ENCODE results near the gene BPIFB2. TPM values are rescaled to one million over a fixed set of nuclear protein-coding genes. Genes with fewer than 3 reads are reported as not detected.

The BPIFB2 gene
- total and polyA plus RNA-seq, 10 of the 15 experiments (the other 5 are each of a cell fraction or from before 2014, with no cell fraction given), result not detected

- Histone ChIP-seq H3K27ac (ENCODE audit: control insufficient read depth, insufficient read depth) (no peak overlapping the region), H3K27me3 (replicated peaks in 1 of 2; ENCODE audit: control insufficient read depth in 2 of 2, insufficient read depth in 2 of 2, low read length in 1 of 2) (no peaks in the 10 kb centered on the region), H4K20me1 (ENCODE audit: control insufficient read depth, insufficient read depth) (no peaks in the 10 kb centered on the region), H3K4me2 (ENCODE audit: control insufficient read depth, insufficient read depth) (no peak overlapping the region), H3K79me2 (ENCODE audit: control insufficient read depth, insufficient read depth, low read length) (no peaks in the 10 kb centered on the region; the same call in 1 of the 2 replicates), H3K4me1 (ENCODE audit: control insufficient read depth, insufficient read depth, low read length) (peaks cover 38% of the 10 kb centered on the region), H3K36me3 (ENCODE audit: control insufficient read depth in 2 of 2, insufficient read depth in 2 of 2, low read length in 1 of 2) (no peaks in the 10 kb centered on the region), H3K9ac (ENCODE audit: control insufficient read depth, insufficient read depth, low read length) (no peak overlapping the region), H3K9me3 (replicated peaks; ENCODE audit: control insufficient read depth, insufficient read depth, low read length) (no peaks in the 10 kb centered on the region), H2AFZ (ENCODE audit: control insufficient read depth, low read depth, low read length) (no peak overlapping the region), H3K4me3 (no peak overlapping the region)
- ChIA-PET SMC1A (ENCODE audit: uncharacterized antibody, unreplicated experiment) (interaction anchor here (1.9 kb wide), 1 partner anchor 23 kb away, joined by 8 read pairs; no protein-coding TSS in a partner anchor), CTCF (interaction anchor here (1.0 kb wide), 1 partner anchor 22 kb away, joined by 3 read pairs; no protein-coding TSS in a partner anchor), POLR2A (no interaction called here), RAD21 (ENCODE audit: unreplicated experiment) (no interaction called here)
- DNase-seq (ENCODE audit: low read depth, low spot score), result no peak
- ATAC-seq, result no peak
- FAIRE-seq, result no peak
- in situ Hi-C loops (cut with MboI) (no loop called here), intact Hi-C loops (cut with micrococcal nuclease; ENCODE audit: unreplicated experiment) (no loop called here)
- TF ChIP-seq SREBF2 (IDR thresholded peaks at IDR 0.05; ENCODE audit: low read length) (no peak), BACH1 (IDR thresholded peaks at IDR 0.05; ENCODE audit: borderline replicate concordance) (no peak), SMAD5 (IDR thresholded peaks at IDR 0.05; ENCODE audit: low read depth) (no peak), RAD51 (IDR thresholded peaks at IDR 0.05) (no peak), CBFB (IDR thresholded peaks at IDR 0.05; ENCODE audit: low read depth) (no peak), HDAC6 (IDR thresholded peaks at IDR 0.05; ENCODE audit: unreplicated experiment) (no peak), E2F8 (IDR thresholded peaks at IDR 0.05; ENCODE audit: low read depth, partially characterized antibody) (no peak)
- no TSS peak for BruUV-seq (replicated peaks)
- WGBS (ENCODE audit: insufficient coverage, insufficient replicate concordance, low lambda C conversion rate, missing lambda C conversion rate), result 80% methylated on average over 16 of the region's 16 CpGs
These were observed 39.5 kb upstream of the BPIFB2 start for GRCh38 chr20:32967961-32968457.

Data from GM12878 (cell line).